ENCODE data around the gene ANKS1A. TPM values are rescaled to one million over a fixed set of nuclear protein-coding genes. Genes with fewer than 3 reads are reported as not detected.

The ANKS1A gene
- total RNA-seq, 1 experiment from 2014 or later, result 35.0 TPM

DNA sequence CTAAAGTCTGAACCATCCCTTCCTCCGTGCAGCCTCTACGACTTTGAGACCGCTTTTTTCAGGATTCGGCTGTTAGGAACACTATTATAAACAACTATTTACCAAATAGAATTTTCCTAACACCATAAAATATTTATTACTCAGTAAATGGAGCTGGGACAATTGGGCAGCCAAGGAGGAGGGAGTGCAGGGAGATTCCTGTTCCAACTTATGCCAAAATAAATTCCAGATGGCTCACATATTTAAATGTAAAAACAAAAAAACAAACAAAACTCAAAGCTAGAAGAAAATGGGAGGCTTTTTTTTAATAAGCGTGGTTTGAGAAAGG is 204.0 kb downstream of the ANKS1A start (continued):
- TF ChIP-seq, protein P1, sequence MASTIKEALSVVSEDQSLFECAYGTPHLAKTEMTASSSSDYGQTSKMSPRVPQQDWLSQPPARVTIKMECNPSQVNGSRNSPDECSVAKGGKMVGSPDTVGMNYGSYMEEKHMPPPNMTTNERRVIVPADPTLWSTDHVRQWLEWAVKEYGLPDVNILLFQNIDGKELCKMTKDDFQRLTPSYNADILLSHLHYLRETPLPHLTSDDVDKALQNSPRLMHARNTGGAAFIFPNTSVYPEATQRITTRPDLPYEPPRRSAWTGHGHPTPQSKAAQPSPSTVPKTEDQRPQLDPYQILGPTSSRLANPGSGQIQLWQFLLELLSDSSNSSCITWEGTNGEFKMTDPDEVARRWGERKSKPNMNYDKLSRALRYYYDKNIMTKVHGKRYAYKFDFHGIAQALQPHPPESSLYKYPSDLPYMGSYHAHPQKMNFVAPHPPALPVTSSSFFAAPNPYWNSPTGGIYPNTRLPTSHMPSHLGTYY (CRISPR knock-in tag; IDR thresholded peaks at IDR 0.05), result no peak
- TF ChIP-seq EMX1 (CRISPR knock-in tag; IDR thresholded peaks at IDR 0.05), result no peak
- TF ChIP-seq, protein P2, sequence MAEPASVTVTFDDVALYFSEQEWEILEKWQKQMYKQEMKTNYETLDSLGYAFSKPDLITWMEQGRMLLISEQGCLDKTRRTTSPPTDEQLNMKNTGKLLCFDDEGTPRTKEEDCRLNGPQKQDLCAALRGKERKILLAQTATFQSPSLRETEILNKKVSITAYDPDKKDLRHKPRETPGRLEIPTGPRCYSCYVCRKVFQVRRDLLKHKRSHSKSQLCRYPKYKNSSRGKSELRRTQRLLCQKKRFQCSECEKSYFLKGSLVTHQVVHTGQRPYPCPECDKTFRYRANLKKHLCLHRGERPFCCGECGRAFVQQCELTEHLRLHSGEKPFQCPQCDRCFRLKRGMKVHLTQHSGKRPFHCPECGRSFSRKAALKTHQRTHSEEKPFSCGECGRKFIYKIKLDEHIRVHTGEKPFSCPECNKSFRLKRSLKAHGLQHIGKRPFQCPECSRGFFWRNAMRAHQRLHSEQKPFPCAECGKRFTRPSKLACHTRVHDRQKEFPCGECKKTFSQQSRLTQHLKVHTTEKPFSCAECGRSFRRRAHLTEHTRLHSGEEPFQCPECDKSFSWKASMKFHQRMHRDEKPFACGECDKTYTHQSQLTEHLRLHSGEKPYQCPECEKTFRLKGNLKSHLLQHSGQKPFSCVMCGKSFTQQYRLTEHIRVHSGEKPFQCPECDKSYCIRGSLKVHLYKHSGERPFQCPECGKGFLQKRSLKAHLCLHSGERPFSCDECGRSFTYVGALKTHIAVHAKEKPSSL (CRISPR knock-in tag; conservative IDR thresholded peaks at IDR 0.05), result no peak
- TF ChIP-seq, protein P3, sequence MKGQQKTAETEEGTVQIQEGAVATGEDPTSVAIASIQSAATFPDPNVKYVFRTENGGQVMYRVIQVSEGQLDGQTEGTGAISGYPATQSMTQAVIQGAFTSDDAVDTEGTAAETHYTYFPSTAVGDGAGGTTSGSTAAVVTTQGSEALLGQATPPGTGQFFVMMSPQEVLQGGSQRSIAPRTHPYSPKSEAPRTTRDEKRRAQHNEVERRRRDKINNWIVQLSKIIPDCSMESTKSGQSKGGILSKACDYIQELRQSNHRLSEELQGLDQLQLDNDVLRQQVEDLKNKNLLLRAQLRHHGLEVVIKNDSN (CRISPR knock-in tag; IDR thresholded peaks at IDR 0.05), result no peak

DNA sequence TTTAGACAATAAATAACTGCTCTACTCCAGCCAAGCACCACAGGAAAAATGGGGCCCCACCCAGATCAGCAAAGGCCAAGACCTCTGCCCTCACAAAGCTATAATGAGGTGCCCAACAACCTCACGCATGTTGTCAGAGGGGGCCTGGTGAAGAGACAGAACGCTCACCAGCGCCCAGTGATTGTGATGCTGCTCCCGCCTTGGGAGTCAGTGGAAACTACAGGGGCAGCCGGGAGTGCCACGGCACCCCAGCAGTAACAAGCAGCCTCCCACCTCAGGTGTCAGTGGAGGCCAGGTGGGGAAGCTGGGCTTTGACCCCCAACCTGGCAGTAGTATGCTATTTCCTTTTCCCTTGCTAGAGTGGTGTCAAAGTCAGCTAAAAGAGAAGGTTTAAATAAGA is 204.7 kb downstream of the ANKS1A start:
- Mint-ChIP-seq H3K4me3 (no peak overlapping the region), H3K4me1 (peaks cover 40% of the 10 kb centered on the region), H3K9me3 (no peaks in the 10 kb centered on the region), H3K36me3 (no peaks in the 10 kb centered on the region), H3K27me3 (ENCODE audit: low read depth) (no peaks in the 10 kb centered on the region), H3K27ac (no peak overlapping the region; the same call in 1 of the 2 replicates)
- peak; percentile 12; the same call in 1 of the 2 replicates for ATAC-seq
- ChIA-PET POLR2A (interaction anchor here (0.8 kb wide), 1 partner anchor 47 kb away, joined by 3 read pairs; the partner anchor contains the start of gene TCP11), CTCF (interaction anchor here (1.4 to 2.2 kb wide), 3 partner anchors 46 to 107 kb away, joined by 3 to 12 read pairs (median 6); no protein-coding TSS in a partner anchor)
- TF ChIP-seq ZNF121 (CRISPR knock-in tag; IDR thresholded peaks at IDR 0.05) (no peak), TCF7 (CRISPR knock-in tag; IDR thresholded peaks at IDR 0.05; ENCODE audit: low read depth) (no peak), FOXK1 (CRISPR knock-in tag; IDR thresholded peaks at IDR 0.05) (no peak)
- no peak for DNase-seq (ENCODE audit: low spot score)

DNA sequence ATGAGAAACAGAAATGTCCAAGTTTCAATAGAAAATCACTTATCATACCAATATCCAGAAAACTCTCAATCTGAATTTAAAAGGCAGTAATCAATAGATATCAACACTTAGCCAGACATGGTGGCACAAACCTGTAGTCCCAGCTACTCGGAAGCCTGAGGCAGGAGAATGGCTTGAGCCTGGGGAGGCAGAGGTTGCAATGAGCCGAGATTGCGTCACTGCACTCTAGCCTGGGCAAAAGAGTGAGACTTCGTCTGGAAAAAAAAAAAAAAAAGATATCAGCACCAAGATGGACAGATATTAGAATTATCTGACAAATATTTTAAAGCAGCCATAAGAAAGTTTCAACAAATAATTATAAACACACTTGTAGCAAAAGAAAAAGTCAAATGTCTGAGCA is 205.1 kb downstream of the ANKS1A start:
- H3K4me1 Mint-ChIP-seq, result peaks cover 40% of the 10 kb centered on the region
- no peaks in the 10 kb centered on the region for H3K36me3 Mint-ChIP-seq
- DNase-seq (ENCODE audit: low spot score), result no peak
- POLR2A ChIA-PET, result interaction anchor here (0.8 kb wide), 1 partner anchor 47 kb away, joined by 3 read pairs; the partner anchor contains the start of gene TCP11
- CTCF ChIA-PET, result interaction anchor here (1.4 to 2.2 kb wide), 3 partner anchors 46 to 107 kb away, joined by 3 to 12 read pairs (median 6); no protein-coding TSS in a partner anchor
- no peaks in the 10 kb centered on the region for H3K27me3 Mint-ChIP-seq (ENCODE audit: low read depth)
- no peaks in the 10 kb centered on the region for H3K9me3 Mint-ChIP-seq
- H3K27ac Mint-ChIP-seq, result no peak overlapping the region; the same call in 1 of the 2 replicates
- ATAC-seq, result no peak
- H3K4me3 Mint-ChIP-seq, result no peak overlapping the region
- TF ChIP-seq ZNF219 (CRISPR knock-in tag; IDR thresholded peaks at IDR 0.05; ENCODE audit: borderline replicate concordance), result no peak
- TF ChIP-seq, protein P4, sequence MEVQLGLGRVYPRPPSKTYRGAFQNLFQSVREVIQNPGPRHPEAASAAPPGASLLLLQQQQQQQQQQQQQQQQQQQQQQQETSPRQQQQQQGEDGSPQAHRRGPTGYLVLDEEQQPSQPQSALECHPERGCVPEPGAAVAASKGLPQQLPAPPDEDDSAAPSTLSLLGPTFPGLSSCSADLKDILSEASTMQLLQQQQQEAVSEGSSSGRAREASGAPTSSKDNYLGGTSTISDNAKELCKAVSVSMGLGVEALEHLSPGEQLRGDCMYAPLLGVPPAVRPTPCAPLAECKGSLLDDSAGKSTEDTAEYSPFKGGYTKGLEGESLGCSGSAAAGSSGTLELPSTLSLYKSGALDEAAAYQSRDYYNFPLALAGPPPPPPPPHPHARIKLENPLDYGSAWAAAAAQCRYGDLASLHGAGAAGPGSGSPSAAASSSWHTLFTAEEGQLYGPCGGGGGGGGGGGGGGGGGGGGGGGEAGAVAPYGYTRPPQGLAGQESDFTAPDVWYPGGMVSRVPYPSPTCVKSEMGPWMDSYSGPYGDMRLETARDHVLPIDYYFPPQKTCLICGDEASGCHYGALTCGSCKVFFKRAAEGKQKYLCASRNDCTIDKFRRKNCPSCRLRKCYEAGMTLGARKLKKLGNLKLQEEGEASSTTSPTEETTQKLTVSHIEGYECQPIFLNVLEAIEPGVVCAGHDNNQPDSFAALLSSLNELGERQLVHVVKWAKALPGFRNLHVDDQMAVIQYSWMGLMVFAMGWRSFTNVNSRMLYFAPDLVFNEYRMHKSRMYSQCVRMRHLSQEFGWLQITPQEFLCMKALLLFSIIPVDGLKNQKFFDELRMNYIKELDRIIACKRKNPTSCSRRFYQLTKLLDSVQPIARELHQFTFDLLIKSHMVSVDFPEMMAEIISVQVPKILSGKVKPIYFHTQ (CRISPR knock-in tag; IDR thresholded peaks at IDR 0.05), result no peak
- TF ChIP-seq, protein P1 (CRISPR knock-in tag; IDR thresholded peaks at IDR 0.05), result no peak
- no peak for TF ChIP-seq JAZF1 (CRISPR knock-in tag; IDR thresholded peaks at IDR 0.05)
- no peak for TF ChIP-seq CBFB (CRISPR knock-in tag; IDR thresholded peaks at IDR 0.05; ENCODE audit: low read depth)
- TF ChIP-seq NR1H2 (CRISPR knock-in tag; IDR thresholded peaks at IDR 0.05), result no peak
- no peak for TF ChIP-seq ZNF263 (CRISPR knock-in tag; IDR thresholded peaks at IDR 0.05; ENCODE audit: low read depth)
- TF ChIP-seq, protein P2 (CRISPR knock-in tag; conservative IDR thresholded peaks at IDR 0.05), result no peak
- no peak for TF ChIP-seq TEAD4 (CRISPR knock-in tag; IDR thresholded peaks at IDR 0.05)
- no peak for TF ChIP-seq SMAD3 (CRISPR knock-in tag; IDR thresholded peaks at IDR 0.05; ENCODE audit: borderline replicate concordance)
- no peak for TF ChIP-seq ZNF121 (CRISPR knock-in tag; IDR thresholded peaks at IDR 0.05)
- TF ChIP-seq, protein P5, sequence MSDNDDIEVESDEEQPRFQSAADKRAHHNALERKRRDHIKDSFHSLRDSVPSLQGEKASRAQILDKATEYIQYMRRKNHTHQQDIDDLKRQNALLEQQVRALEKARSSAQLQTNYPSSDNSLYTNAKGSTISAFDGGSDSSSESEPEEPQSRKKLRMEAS (CRISPR knock-in tag; IDR thresholded peaks at IDR 0.05), result no peak
- TF ChIP-seq, protein P6, sequence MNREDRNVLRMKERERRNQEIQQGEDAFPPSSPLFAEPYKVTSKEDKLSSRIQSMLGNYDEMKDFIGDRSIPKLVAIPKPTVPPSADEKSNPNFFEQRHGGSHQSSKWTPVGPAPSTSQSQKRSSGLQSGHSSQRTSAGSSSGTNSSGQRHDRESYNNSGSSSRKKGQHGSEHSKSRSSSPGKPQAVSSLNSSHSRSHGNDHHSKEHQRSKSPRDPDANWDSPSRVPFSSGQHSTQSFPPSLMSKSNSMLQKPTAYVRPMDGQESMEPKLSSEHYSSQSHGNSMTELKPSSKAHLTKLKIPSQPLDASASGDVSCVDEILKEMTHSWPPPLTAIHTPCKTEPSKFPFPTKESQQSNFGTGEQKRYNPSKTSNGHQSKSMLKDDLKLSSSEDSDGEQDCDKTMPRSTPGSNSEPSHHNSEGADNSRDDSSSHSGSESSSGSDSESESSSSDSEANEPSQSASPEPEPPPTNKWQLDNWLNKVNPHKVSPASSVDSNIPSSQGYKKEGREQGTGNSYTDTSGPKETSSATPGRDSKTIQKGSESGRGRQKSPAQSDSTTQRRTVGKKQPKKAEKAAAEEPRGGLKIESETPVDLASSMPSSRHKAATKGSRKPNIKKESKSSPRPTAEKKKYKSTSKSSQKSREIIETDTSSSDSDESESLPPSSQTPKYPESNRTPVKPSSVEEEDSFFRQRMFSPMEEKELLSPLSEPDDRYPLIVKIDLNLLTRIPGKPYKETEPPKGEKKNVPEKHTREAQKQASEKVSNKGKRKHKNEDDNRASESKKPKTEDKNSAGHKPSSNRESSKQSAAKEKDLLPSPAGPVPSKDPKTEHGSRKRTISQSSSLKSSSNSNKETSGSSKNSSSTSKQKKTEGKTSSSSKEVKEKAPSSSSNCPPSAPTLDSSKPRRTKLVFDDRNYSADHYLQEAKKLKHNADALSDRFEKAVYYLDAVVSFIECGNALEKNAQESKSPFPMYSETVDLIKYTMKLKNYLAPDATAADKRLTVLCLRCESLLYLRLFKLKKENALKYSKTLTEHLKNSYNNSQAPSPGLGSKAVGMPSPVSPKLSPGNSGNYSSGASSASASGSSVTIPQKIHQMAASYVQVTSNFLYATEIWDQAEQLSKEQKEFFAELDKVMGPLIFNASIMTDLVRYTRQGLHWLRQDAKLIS (CRISPR knock-in tag; IDR thresholded peaks at IDR 0.05; ENCODE audit: borderline replicate concordance), result no peak

All from WTC11 (cell line).